GM20431 (cell line): ENCODE results near the gene NR2F1.

ENCODE experiments used
- in situ Hi-C: fragments of 300-500 bp; cut with MseI, MboI; formaldehyde crosslinking; loops from one replicate; pipeline ENCODE4 v1.15.0; 2020; ENCODE audit warnings: low sequenced_read_pairs; ENCODE audit not compliant: unreplicated experiment

The NR2F1 gene

DNA sequence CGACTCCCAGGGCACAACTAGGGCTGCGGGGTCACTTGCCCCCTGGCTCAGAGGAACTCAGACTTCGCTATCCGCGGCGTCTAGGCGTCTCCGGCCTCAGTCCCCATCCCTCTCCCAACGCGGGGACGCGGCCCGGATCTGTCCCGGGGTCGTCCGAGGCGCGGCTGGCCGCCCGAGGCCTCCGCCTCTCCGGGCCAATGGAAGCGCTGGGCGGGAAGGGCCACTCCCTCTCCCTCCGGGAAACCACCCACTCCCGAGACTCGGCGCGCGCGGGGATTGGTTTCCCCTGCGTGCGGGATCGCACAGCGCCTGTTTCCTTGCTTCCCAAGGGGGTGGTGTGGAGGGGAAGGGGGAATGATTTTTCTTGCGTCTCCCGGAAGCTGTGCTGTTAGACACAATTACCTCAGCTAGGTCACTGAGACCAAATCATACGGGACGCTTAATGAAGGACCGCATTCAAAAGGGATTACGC, 38.3 kb downstream of the NR2F1 start:
- in situ Hi-C loops: loop anchor here (25.0 kb wide), 1 partner anchor 166 kb away; no protein-coding TSS in a partner anchor

DNA sequence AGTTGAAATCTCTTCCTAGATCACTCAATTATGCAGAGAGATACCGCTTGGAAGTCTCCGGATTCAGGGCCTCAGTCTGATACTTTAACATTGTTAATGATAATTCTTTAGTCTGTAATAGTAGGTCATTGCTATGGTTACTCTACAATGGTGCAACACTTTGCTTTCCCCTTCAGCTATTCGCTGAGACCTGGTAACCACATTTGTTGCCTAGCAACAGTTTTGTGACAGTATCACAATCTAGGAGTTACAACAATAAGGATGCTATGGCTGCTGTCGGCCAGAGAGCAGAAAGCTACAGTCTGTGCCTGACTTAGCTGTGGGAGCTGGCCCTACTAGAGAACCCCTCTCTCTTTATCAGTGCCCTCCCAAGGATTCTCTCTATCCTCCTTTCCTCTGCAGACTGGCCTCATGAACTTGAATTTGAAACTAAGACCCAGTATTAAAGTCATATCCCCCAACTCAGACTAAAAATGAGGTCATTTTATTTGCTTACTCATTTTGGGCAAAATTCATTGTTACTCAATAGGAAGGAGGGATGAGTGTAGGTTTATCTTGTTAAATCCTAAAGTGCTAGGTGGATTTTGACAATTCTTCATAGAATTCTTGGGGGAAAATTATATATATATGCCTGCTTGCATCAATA, 39.3 kb downstream of the NR2F1 start:
- in situ Hi-C loops: loop anchor here (25.0 kb wide), 1 partner anchor 165 kb away; no protein-coding TSS in a partner anchor

DNA sequence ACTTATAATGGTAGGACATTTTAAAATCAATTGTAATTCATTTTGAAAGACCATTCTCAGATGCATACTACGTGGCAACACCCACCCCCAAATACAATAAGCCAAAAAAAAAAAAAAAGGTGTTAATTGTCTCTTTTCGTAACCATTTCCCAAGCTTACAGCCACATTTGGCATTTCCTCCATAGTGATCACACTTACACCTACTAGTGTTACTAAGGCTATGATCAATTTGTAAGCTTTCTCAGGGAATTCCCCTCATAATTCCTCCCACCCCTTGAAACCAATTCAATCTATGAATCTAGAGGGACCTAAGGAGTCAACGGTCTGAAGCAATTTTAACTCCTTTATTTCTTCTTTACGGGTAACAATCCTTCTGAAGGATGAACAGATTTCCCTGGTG, 40.1 kb downstream of the NR2F1 start:
- in situ Hi-C loops: loop anchor here (25.0 kb wide), 1 partner anchor 164 kb away; no protein-coding TSS in a partner anchor

DNA sequence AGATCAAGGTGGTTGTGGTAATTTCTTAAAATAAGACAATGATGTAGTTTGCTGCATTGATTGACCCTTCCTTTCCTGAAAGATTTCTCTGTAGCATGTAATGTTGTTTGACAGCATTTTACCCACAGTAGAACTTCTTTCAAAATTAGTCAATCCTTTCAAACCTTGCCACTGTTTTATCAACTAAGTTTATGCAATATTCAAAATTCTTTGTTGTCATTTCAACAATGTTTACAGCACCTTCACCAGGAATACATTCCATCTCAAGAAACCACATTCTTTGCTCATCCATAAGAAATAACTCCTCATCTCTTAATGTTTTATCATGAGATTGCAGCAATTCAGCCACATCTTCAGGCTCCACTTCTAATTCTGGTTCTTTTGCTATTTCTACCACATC, 43.8 kb downstream of the NR2F1 start:
- in situ Hi-C loops: no loop called here

DNA sequence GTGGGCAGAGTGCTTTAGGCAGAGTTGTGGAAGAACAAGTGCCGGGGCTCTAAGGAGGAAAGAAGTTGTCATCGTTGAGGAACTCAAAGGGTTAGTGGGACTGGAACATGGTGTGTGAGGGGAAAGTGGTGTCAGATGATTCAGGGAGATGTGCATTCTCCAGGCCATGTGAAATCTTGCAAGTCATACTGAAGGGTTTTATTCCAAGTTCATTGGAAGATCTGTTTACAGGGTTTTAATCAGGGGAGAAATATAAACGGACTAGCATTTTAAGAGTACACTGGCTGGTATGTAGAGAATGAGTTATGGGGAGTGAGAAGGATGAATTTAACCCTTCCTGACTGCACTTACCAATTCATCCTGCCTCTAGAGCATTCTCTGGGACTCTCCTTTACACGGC, 49.3 kb downstream of the NR2F1 start:
- in situ Hi-C loops: no loop called here

DNA sequence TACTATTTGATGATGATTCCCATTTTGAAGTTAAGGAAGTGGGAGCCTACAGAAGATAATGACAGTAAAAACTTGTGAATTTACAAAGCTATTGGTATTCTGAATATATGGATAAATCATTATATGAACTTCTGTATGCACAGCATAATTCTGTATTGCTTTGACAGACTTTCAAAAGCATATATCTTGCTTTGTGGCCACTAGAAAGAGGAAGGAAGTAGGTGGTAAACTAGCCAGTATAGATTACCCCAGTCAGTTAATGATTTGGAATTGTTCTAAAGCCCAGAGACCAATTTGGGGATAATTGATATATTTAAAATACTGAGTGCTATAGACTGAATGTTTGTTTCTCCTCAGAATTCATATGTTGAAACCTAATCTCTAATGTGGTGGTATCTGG, 53.0 kb downstream of the NR2F1 start:
- in situ Hi-C loops: no loop called here

DNA sequence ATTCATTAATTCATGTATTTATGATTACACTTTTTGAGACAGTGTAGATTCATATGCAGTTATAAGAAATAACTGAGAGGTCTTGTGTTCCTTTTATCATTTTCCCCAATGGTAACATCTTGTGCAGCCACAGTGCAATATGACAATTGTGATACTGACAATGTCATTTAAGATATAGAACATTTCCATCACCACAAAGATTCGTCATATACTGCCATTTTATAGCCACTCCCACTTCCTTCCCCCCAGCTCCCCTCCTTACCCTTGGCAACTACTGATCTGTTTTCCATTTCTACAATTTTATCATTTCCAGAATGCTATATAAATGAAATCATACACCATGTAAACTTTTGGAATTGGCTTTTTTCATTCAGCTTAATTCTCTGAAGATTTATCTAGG, 53.8 kb downstream of the NR2F1 start:
- in situ Hi-C loops: no loop called here

DNA sequence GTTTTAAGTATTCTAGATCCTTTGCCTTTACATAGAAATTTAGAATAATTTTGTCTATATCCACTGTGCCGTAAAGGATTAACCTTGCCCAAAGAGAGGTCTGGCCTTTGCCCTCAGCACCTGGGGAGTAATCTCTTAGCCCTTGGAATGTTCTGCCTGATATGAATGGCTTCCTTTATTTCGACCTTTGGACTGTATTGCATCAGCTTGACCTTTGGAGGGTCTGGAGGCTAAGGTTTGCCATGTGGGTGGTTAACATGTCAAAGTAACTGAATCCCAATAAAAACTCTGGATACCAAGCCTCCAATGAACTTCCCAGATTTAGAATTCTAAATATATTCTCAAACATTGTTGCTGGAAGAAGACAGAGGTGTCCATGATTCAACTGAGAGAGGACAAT, 54.7 kb downstream of the NR2F1 start:
- in situ Hi-C loops: no loop called here

DNA sequence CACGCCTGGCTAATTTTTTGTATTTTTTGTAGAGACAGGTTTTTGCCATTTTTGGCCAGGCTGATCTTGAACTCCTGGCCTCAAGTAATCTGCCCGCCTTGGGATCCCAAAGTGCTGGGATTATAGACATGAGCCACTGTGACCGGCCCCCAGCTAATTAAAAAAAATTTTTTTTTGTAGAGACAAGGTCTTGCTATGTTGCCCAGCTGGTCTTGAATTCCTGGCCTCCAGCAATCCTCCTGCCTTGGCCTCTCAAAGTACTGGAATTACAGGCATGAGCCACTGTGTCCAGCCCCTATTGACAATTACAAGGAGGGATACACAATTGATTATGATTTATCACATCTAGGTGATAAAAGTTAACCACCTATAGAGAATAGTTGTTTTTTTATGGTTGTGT, 59.5 kb downstream of the NR2F1 start:
- in situ Hi-C loops: no loop called here
